ENCODE data around the gene DLGAP1.

DNA sequence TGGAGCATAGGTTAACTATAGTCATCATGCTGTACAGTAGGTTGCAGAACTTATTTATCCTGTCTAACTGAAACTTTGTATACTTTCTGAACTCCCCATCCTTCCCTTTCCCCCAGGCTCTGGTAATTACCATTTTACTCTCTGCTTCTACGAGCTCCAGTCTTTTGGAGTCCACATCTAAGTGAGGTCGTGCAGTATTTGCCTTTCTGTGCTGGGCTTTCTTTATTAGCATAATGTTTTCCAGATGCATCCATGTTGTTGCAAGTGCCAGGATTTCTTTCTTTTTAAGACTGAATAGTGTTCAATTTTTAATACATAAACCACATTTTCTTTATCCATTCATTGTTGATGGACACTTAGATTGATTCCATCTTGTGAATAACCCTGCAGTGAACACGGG lies 541.0 kb downstream of the DLGAP1 start:
- TF ChIP-seq, protein P1, sequence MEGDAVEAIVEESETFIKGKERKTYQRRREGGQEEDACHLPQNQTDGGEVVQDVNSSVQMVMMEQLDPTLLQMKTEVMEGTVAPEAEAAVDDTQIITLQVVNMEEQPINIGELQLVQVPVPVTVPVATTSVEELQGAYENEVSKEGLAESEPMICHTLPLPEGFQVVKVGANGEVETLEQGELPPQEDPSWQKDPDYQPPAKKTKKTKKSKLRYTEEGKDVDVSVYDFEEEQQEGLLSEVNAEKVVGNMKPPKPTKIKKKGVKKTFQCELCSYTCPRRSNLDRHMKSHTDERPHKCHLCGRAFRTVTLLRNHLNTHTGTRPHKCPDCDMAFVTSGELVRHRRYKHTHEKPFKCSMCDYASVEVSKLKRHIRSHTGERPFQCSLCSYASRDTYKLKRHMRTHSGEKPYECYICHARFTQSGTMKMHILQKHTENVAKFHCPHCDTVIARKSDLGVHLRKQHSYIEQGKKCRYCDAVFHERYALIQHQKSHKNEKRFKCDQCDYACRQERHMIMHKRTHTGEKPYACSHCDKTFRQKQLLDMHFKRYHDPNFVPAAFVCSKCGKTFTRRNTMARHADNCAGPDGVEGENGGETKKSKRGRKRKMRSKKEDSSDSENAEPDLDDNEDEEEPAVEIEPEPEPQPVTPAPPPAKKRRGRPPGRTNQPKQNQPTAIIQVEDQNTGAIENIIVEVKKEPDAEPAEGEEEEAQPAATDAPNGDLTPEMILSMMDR (IDR thresholded peaks at IDR 0.05; ENCODE audit: low read length), result no peak
- no peak for TF ChIP-seq EZH2 (IDR thresholded peaks at IDR 0.05; ENCODE audit: borderline replicate concordance, low read length)

Data from OCI-LY1 (cell line).